GM21390 (cell line): ENCODE results near the gene ZNF275.
"Not testable (repeated sequence)": the region's sequence is repeated elsewhere in the genome, so short reads cannot be mapped to it uniquely, and the experiment has no call there.

Experiments used
- ATAC-seq: cut with Tn5 transposase; IDR thresholded peaks from one replicate; pipeline ENCODE4 v1.9.1; 2021; ENCODE audit not compliant: unreplicated experiment

The ZNF275 gene

GRCh38 chrX:153386097-153386496, 52.1 kb downstream of the ZNF275 start:
- no peak for ATAC-seq

GRCh38 chrX:153387345-153387744, 53.4 kb downstream of the ZNF275 start:
- no peak for ATAC-seq

- no peak for ATAC-seq
These were observed 54.2 kb downstream of the ZNF275 start for GRCh38 chrX:153387987-153388721.

GRCh38 chrX:153388722-153389459, 54.9 kb downstream of the ZNF275 start:
- ATAC-seq = no peak

- not testable (repeated sequence) for ATAC-seq
These were observed 55.5 kb downstream of the ZNF275 start for GRCh38 chrX:153389460-153389768.

- ATAC-seq = no peak
These were observed 58.8 kb downstream of the ZNF275 start for GRCh38 chrX:153392642-153393321.

GRCh38 chrX:153394612-153395011, 60.7 kb downstream of the ZNF275 start:
- ATAC-seq = no peak

GRCh38 chrX:153395613-153396319, 61.8 kb downstream of the ZNF275 start:
- no peak for ATAC-seq

- no peak for ATAC-seq
These were observed 62.6 kb downstream of the ZNF275 start for GRCh38 chrX:153396320-153397195.

- ATAC-seq = no peak
These were observed 63.5 kb downstream of the ZNF275 start for GRCh38 chrX:153397256-153397960.

GRCh38 chrX:153398275-153398960, 64.5 kb downstream of the ZNF275 start:
- ATAC-seq = no peak

GRCh38 chrX:153400146-153401132, 66.5 kb downstream of the ZNF275 start:
- no peak for ATAC-seq

GRCh38 chrX:153401133-153401764, 67.3 kb downstream of the ZNF275 start, which contains the start of gene PNMA6E:
Gene PNMA6E, minus strand, starts transcription at chrX:153401350. Its CDS starts 2,501 bp downstream, at chrX:153398849.
- ATAC-seq = no peak
